RPMI7951 (cell line): Measurements from ENCODE around the gene PTPN14. TPM values are rescaled to one million over a fixed set of nuclear protein-coding genes. Genes with fewer than 3 reads are reported as not detected.
A peak's percentile ranks its signal among the peaks of the same experiment; 100 is the strongest.
"Not testable (repeated sequence)": the region's sequence is repeated elsewhere in the genome, so short reads cannot be mapped to it uniquely, and the experiment has no call there.

ENCODE experiments used
- DNase-seq: peaks from one replicate; pipeline ENCODE4 v3.0.0-alpha.2; 2012; ENCODE audit warnings: low read depth
- total RNA-seq: library from RNA; depleted of rRNA; stranded (reverse); fragments of >200 nt; shearing (Covaris generic); gene quantifications from 2 replicates; pipeline ENCODE4 v1.2.3, GENCODE V29; 2014

Gene PTPN14
- total RNA-seq, 1 experiment from 2014 or later: 29.0 TPM

DNA sequence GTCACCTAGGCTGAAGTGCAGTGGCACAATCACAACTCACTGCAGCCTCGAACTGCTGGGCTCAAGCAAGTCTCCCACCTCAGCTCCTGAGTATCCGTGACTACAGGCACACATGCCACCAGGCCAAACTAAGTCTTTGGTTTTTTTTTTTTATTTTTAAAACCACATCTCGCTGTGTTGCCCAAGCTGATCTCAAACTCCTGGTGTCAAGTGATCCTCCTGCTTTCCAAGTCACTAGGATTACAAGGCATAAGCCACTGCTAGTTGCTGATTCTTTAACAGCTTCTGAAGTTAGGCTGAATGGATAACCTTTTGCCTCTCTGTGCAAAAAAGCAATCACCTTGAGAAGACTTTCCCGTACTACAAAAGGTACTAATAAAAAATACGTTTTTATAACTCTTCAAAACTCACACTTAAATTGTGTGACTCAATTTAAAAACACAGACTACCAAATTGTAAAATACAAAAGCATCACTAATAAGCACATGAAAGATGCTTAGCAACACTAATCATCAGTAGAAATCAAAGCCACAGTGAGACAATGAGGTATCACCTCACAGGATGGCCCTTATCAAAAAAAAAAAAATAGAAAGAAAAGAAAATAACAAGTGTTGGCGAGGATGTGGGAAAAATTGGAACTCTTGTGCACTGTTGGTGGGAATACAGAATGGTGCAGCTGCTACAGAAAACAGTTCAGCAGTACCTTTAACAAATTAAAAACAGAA lies 40.3 kb downstream of the PTPN14 start:
- no peak for DNase-seq

DNA sequence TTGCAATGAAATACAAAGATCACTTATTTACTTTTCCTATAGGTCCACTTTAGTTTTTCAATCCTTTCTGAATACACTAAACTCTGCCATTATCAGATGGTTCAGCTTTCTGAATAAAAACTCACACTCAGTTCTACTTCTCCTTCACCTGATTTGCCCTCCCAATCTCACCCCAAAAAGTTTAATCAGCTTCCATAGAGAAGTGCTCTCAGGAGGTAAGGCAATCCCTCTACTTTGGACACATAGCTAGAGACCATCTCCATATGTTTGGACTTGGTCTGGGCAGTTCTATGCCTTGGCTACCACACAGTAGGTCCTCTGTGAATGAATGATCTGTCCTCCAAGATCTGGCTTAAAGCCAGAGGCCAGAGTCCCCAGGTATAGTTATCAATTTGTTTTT lies 40.9 kb downstream of the PTPN14 start:
- DNase-seq: no peak

DNA sequence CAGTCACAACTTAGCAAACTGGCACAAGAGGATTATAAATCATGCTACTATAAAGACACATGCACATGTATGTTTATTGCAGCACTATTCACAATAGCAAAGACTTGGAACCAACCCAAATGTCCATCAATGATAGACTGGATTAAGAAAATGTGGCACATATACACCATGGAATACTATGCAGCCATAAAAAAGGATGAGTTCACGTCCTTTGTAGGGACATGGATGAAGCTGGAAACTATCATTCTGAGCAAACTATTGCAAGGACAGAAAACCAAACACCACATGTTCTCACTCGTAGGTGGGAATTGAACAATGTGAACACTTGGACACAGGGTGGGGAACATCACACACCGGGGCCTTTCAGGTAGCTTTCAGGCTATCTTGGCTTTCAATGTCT lies 41.8 kb downstream of the PTPN14 start:
- not testable (repeated sequence) for DNase-seq

DNA sequence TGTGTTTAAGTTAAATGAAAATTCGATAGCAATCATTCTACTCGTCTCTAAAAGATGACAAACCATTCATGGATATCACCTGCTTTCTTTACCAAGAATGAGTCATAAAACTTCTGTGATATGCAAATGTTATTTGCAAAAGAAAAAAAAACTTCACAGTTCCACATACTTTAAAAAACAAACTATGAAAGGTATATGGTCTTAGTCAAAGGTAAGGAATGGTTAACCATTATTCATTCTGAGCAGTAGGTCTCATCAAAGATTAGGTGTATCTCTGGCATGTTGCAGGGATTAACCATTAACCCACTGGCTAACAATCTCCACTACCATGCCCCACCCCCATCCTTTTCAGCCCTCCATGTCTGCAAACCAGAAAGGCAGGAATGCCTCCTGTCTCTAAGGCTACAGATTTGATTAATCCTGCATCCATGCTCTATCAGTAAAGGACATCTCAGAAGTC lies 44.4 kb downstream of the PTPN14 start:
- DNase-seq: no peak

DNA sequence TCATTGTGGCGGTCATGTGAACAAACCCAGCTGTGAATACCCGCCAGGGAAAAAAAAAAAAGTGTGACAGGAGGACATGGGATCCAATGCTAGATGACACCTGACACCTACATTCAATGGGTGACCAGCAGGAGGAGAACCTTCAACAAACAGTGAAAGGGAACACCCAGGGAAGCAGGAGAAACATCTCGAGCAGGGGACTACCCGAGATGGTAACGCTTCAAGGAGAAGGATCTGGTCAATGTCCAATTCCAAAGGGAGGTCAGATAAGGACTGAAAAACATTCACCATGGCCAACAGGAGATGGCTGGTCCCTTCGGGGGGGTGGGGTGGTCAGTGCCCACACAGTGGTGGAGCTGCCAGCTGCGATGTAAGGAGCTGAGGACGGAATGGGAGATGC lies 46.3 kb downstream of the PTPN14 start:
- no peak for DNase-seq

DNA sequence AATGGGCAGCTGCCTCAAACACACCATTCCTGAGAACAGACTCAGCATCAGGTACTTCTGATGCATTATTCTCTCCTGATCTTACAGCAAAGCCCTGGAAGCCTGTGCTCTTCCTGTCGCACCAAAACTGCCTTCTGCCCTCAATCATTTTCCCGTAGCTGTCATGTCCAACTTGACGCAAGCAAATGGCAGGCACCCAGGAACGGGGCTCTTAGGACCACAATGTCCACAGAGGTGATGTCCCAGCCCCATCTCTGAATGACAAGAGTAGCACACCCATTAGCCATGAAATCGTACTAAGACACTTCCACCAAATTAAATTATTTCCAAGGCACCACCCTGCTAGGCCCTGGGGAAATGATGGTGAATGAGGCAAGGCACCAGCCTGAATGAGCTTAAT lies 47.1 kb downstream of the PTPN14 start:
- no peak for DNase-seq

DNA sequence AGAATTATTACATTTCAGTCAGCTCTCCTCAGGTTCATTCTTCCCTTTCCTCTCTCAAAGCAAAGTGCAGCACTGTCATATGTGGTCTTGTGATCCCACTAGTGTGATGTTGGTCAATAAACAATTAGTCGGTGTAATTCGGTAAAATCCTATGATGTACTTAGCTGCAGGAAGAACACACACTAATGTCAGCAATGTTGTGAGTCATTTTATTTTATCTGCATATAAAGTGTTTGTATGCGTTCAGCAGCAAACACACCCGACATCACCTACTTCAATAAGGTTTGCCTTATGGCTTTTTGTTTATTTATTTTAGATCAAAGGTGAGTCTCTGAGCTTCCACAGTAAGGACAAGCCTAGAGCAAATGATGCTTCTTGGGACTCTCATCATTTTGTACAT lies 47.8 kb downstream of the PTPN14 start:
- no peak for DNase-seq

DNA sequence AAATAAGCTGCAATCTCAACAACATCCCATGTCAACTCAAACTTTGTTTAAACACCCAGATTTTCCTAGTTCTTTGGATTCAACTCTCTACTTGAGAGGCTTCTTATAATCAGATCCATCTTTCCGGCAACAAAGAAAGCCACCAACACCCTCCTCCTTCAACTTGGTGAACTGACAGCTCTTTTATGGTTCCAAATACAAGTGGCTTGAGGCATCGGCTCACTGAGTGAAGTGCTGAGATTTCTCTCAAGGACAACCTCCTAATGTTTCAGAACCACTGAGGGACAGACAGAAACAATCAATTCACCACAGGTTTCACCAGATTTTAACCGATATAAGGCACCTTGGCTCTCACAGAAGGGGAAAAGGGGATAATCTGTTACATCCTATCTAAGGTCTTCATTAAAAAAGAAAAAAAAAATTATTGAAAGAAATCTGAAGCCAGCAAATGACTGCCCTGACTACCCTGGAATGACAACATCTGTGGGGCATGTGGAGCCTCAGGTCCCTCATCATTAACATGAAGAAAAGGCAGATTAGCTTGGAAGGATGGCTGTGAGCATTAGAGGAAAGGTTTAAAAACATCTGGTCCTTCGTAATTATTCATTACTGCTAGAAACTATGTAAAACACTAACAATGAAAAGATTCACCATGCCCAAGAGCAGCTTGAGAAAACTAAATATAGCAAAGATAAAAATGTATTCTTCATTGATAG lies 50.9 kb downstream of the PTPN14 start:
- DNase-seq: peak; percentile 43

DNA sequence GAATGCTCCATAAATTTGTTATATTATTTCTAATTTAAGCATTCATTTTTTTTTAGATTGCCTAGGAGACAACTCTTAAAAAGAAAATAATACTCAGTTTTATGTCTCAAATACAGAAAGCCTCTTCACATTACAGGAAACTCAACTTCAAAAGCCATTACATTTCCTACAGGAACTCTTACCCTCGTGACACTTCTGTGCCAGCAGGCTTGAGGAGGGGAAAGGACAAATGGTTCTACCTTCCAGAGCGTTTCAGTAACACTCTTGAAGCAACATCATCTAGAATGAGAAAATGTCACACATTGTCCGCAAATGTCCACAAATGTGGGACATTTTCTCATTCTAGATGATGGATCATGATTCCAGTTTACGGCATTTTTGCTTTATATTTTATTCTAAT lies 51.7 kb downstream of the PTPN14 start:
- DNase-seq: no peak

DNA sequence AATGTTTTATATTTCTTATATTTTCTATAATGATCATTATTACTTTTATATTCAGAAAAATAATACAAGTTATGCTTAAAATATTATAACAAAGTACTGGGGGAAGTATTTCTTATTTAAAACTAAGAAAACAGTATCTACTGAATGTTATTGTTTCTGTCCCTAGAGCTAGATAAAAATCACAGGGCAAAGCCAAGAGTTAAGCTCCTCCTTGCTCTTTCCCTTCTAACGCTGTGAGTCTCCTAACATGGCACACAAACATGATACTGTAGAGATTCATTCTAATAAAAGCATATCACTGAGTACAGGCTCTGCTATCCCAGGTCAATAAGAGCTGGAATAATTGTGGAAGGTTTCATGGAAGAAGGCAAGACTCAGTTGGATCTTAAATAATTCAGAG lies 53.4 kb downstream of the PTPN14 start:
- no peak for DNase-seq

DNA sequence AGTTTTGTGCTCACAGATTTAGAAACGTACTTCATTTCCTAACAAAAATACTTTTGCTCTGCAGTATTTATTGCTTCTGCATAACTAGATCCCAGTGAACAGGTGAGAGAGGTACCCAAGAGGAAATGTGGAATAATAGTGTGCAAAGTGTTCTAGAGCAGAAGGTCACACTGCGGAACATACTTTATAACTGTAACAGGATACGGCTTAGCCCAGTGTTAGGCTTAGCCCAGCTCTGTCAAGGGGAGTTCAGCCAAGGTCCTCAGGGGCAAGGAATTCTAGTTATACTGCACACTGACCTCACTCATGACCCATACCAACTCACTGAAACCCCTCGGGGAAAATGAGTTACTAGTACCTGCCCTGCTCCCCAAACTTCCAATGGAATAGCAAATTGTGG lies 55.3 kb downstream of the PTPN14 start:
- no peak for DNase-seq

DNA sequence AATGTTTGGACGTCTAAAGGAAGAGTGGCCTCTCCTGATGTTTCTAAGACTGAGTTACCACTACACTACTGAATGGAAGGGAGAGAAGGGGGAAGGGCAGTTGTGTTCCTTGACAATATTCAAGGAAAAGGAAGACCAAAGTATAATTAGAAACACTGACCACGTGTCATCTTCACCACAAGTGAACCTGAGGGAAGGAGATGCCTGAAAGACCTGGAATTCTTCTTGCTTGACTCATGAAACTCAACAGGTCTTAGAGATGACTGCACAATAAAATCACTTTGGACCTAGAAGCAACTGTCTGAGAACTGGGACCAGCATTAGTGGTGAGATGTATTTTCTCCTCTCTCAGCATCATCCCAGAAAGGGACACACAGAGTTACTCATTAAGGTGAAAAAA lies 56.7 kb downstream of the PTPN14 start:
- peak; percentile 49 for DNase-seq

DNA sequence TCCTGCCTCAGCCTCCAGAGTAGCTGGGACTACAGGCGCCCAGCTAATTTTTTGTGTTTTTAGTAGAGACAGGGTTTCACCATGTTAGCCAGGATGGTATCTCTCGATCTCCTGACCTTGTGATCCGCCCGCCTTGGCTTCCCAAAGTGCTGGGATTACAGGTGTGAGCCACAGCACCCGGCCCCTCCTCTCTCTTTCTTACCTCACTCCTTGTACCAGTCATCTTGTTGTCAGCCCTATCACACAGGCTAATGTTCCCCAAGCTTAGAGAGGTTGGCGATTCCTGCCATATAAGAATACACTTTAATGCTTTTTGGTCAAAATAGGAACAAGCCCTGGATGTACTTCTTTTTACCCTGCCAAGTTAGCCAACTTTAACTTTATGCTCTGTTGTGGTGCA lies 57.2 kb downstream of the PTPN14 start:
- DNase-seq: not testable (repeated sequence)

DNA sequence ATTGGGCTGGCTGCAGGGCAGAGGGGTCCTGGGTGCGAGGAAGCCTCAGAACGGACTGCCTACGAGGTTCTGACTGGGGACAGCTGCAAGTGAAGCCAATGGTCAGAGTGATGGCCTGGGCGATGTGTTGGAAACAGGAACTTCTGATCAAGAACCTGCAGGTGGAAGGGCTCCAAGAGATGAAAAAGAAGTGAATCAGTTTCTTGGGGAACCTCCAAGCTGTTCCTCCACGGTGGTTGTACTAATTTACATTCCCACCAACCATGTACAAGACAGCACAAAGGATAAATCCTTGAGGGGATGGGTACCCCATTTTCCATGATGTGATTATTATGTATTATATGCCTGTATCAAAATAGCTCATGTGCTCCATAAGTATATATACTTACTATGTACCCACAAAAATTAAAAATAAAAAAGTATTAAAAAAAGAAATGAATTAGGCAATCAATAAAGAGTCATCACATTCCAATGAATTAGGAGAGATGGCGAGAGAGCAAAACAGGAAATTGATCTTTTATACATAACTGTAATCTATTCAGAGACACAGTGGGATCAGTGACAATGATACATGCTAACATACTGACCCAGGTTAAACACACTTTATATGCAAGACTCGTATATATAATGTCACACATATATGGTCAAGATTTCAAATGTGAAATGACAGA lies 58.1 kb downstream of the PTPN14 start:
- no peak for DNase-seq

DNA sequence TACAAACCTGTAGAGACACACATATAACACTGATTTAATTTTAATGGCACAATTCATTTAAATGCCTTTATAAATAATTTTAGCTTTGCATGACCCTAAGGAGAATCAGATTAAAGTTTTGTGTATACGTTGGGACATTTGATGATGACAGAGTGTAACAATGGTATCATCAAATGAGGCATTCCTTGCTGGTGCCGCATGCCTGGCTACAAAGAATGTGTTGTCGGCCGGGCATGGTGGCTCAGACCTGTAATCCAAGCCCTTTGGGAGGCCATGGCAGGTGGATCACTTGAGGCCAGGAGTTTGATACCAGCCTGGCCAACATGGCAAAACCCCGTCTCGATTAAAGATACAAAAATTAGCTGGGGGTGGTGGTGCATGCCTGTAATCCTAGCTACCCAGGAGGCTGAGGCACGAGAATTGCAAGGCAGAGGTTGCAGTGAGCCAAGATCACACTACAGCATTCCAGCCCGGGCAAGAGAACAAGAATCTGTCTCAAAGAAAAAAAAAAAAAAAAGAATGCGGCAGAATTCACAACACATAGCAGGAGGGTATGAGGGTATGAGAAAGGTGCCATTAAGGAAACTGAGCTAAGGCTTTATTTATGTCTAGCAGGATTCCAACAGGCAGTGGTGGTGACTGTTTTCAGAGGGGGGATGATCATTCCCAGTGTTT lies 58.9 kb downstream of the PTPN14 start:
- no peak for DNase-seq

DNA sequence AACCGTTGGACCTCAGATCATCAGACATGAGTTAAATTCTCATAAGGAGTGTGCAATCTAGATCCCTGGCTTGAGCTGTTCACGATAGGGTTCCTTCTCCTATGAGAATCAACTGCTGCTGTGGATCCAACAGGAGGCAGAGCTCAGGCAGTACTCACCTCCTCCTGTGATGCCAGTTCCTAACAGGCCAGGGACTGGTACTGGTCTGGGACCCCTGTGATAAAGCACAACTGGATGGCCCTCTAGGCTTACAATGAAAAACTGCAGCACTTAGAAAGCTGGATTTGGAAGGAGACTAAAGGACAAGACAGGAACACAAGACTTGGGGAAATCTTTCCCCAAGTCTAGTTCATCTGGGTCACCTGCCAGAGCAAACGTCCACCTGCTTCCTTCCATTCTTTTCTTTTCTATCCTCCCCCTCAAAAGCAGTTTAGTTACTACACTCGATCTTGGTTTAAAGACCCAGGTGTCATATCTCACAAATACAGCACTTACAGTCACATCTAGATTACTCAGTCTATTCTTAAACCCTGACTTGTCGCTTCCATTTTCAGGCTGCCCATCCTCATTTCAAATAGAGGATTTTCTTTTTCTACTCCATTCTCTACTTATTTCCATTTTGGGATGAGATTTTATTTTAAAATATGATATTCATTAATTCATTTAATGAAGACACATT lies 59.8 kb downstream of the PTPN14 start:
- DNase-seq: no peak

DNA sequence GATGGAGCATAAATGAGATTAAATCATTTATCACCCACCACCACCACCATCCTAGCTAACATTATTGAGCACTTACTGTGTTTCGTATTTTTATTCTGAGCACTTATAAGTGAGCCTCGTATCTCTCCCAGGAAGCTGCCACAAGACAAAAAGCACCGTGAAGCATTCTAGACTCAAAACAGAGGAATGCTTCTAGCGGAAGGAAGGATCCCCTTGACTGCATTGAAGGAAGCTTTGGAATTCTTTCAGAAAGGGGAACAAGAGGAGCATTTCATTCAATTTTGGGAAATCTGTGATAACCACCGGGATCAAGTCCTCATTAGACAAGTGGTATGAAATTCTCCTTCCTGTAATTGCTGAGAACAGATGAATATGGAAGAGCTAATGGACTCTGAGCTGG lies 66.3 kb downstream of the PTPN14 start:
- no peak for DNase-seq

DNA sequence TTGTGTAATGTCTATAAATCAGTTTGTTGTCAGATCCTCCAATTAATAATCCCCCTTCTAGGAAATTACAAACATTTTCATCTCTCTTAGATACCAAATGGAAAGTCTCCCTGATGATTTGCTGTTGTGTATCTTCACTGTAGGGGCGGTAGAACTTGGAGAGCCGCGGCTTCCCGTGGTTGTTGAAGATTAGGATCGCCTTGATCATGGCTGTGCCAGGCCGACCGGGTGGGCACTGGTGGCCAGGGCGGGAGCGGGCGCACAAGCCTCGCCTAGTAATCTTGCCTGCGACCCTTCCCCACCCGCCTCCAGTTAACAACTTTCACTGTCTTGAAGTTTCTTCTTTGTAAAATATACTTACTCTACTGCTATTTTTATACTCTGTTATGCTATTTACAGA lies 68.2 kb downstream of the PTPN14 start:
- not testable (repeated sequence) for DNase-seq

DNA sequence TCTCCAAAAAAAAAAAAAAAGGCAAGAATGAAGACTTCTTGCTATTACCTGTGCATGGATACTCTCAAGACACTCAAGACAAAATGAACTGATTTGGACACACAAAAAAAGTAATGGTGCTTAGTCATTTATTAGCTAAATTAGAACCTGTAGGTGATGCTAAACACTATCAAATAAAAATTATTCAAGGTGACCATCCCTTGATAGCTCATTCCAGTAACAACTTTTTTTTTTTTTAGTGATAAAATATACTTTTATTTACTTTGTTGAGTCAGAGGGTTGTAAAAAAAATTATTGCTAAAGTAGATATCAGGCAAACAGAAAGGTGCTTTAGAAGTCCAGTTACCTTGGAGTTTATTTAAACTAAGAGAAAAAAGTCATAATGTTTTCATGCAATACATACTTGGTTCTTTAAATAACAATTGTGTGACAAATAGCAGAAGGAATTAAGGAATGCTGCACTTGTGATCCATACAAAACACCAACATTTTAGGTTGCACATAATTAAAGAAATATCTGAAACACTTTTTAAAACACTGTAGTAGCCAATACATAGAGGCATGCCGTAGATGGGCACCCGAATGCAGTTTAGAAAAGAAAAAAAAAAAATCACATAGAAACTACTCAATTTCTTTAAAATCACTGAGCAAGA lies 69.3 kb downstream of the PTPN14 start:
- DNase-seq: not testable (repeated sequence)

DNA sequence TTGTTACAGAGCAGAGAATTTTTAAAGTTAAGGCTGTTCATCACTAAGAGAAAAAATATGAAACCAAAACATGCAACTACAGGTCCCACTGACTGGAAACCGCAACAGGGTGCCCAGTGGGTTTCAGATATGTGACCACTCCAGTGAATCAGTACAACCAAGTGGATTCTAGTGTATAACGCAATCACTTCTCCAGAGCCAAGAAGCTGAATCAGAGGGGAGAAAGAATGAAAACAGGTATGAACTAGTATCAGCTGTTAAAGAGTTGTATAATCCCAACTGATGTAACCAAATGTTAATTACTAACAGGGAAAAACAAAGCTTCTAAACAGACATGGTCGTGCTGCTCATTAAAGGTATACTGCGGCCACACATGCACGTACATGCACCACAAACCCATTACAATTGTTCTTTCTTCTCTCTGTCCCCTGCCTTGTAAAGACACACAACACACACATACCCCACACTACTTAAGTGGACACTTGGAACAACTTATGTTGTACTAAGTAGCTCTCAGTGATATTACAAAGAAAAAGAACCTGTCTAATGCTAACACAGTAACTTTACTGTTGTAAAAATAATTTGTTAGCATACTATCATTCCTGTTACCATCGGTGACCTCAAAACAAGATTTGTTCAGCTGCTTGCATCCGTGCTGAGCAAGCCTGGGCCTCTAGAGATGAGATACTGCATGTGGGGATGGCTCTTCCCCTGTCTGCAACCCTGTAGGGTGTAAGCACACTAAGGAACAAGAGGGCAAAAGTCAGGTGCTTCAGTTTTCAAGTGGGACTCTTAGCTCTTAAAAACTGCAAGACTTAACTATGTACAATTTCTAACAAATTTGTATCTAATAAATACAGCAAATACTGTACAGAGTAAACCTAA lies 74.2 kb downstream of the PTPN14 start:
- DNase-seq: peak; percentile 82
